GM19025 (cell line): Measurements from ENCODE around the gene KCTD16.

Source experiments
- ATAC-seq: cut with Tn5 transposase; IDR thresholded peaks from one replicate; pipeline ENCODE4 v1.9.1; 2021; ENCODE audit warnings: mild to moderate bottlenecking, low read depth, moderate library complexity; ENCODE audit not compliant: unreplicated experiment

KCTD16 gene

GRCh38 chr5:144276034-144276822 is 105.6 kb downstream of the KCTD16 start:
- no peak for ATAC-seq

GRCh38 chr5:144281784-144282183 is 111.1 kb downstream of the KCTD16 start:
- no peak for ATAC-seq

GRCh38 chr5:144284036-144284435 is 113.4 kb downstream of the KCTD16 start:
- no peak for ATAC-seq

- ATAC-seq: no peak
Observed at GRCh38 chr5:144284931-144285502, 114.3 kb downstream of the KCTD16 start.

GRCh38 chr5:144289277-144289676 is 118.6 kb downstream of the KCTD16 start:
- ATAC-seq: no peak

- no peak for ATAC-seq
Observed at GRCh38 chr5:144292029-144292428, 121.4 kb downstream of the KCTD16 start.

- no peak for ATAC-seq
Observed at GRCh38 chr5:144295284-144295683, 124.6 kb downstream of the KCTD16 start.

- no peak for ATAC-seq
Observed at GRCh38 chr5:144297081-144297480, 126.4 kb downstream of the KCTD16 start.

GRCh38 chr5:144298658-144299057 is 128.0 kb downstream of the KCTD16 start:
- no peak for ATAC-seq

- ATAC-seq: no peak
Observed at GRCh38 chr5:144304688-144305087, 134.0 kb downstream of the KCTD16 start.

- ATAC-seq: no peak
Observed at GRCh38 chr5:144307736-144308135, 137.1 kb downstream of the KCTD16 start.

- no peak for ATAC-seq
Observed at GRCh38 chr5:144308174-144308573, 137.5 kb downstream of the KCTD16 start.

GRCh38 chr5:144308906-144309670 is 138.4 kb downstream of the KCTD16 start:
- no peak for ATAC-seq

GRCh38 chr5:144310621-144311020 is 139.9 kb downstream of the KCTD16 start:
- ATAC-seq: no peak

- no peak for ATAC-seq
Observed at GRCh38 chr5:144313147-144313726, 142.6 kb downstream of the KCTD16 start.

GRCh38 chr5:144315026-144315425 is 144.4 kb downstream of the KCTD16 start:
- no peak for ATAC-seq

- ATAC-seq: no peak
Observed at GRCh38 chr5:144315994-144316634, 145.4 kb downstream of the KCTD16 start.

- no peak for ATAC-seq
Observed at GRCh38 chr5:144318011-144318410, 147.3 kb downstream of the KCTD16 start.

- no peak for ATAC-seq
Observed at GRCh38 chr5:144318460-144318859, 147.8 kb downstream of the KCTD16 start.

GRCh38 chr5:144323181-144323580 is 152.5 kb downstream of the KCTD16 start:
- ATAC-seq: no peak

GRCh38 chr5:144325532-144325931 is 154.9 kb downstream of the KCTD16 start:
- ATAC-seq: no peak
